ENCODE measurements around the gene TOM1L1. TPM values are rescaled to one million over a fixed set of nuclear protein-coding genes. Genes with fewer than 3 reads are reported as not detected.

Gene TOM1L1
- total and polyA plus RNA-seq, 11 donors = 6.1 to 19.7 (median 9.8) TPM

DNA sequence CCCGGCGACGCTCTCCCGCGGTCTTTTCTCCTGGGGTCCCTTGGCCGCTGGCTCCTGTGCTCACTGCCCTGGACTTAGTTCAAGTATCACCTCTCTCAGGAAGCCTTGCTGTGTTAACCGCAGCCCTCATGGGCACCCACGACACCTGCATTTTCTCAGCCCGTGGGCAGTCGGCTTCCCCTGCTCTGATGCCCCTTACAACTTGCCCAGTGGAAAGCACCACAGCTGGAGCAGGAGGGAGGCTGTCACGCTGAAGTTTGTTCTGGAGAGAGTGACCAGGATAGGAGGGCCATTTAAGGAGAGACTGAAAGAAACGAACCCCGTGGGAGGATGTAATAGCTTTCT is 68.3 kb downstream of the TOM1L1 start:
- H3K36me3 ChIP-seq = peaks cover 0 to 15% (median 12%) of the 10 kb centered on the region in 9 donors
- peak overlapping the region; percentile 72 to 97 (median 89) for H3K4me3 ChIP-seq
- H3K9me3 ChIP-seq = no peaks in the 10 kb centered on the region
- WGBS, 4 donors = 0 to 1% (median 0%) methylated on average over 13 of the region's 13 CpGs
- no peaks in the 10 kb centered on the region for H3K27me3 ChIP-seq
- H3K27ac ChIP-seq = peak overlapping the region; percentile 63 to 92 (median 86)
- ATAC-seq = peak; percentile 63 to 73 (median 67)
- peaks cover 0 to 30% (median 17%) of the 10 kb centered on the region in 12 donors for H3K4me1 ChIP-seq
- DNase-seq = peak in 1 of 5 donors; percentile 31
- no peak for TF ChIP-seq POLR2A (IDR thresholded peaks at IDR 0.05)
- TF ChIP-seq, protein P1, sequence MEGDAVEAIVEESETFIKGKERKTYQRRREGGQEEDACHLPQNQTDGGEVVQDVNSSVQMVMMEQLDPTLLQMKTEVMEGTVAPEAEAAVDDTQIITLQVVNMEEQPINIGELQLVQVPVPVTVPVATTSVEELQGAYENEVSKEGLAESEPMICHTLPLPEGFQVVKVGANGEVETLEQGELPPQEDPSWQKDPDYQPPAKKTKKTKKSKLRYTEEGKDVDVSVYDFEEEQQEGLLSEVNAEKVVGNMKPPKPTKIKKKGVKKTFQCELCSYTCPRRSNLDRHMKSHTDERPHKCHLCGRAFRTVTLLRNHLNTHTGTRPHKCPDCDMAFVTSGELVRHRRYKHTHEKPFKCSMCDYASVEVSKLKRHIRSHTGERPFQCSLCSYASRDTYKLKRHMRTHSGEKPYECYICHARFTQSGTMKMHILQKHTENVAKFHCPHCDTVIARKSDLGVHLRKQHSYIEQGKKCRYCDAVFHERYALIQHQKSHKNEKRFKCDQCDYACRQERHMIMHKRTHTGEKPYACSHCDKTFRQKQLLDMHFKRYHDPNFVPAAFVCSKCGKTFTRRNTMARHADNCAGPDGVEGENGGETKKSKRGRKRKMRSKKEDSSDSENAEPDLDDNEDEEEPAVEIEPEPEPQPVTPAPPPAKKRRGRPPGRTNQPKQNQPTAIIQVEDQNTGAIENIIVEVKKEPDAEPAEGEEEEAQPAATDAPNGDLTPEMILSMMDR (IDR thresholded peaks at IDR 0.05) = no peak
- intact Hi-C loops (cut with DNase I) = loop anchor here in 3 of 10 donors (2.0 to 10.0 kb wide), 3 partner anchors 64 to 270 kb away; partner anchors contain the start of gene TOM1L1 (in 1 of the 3)

DNA sequence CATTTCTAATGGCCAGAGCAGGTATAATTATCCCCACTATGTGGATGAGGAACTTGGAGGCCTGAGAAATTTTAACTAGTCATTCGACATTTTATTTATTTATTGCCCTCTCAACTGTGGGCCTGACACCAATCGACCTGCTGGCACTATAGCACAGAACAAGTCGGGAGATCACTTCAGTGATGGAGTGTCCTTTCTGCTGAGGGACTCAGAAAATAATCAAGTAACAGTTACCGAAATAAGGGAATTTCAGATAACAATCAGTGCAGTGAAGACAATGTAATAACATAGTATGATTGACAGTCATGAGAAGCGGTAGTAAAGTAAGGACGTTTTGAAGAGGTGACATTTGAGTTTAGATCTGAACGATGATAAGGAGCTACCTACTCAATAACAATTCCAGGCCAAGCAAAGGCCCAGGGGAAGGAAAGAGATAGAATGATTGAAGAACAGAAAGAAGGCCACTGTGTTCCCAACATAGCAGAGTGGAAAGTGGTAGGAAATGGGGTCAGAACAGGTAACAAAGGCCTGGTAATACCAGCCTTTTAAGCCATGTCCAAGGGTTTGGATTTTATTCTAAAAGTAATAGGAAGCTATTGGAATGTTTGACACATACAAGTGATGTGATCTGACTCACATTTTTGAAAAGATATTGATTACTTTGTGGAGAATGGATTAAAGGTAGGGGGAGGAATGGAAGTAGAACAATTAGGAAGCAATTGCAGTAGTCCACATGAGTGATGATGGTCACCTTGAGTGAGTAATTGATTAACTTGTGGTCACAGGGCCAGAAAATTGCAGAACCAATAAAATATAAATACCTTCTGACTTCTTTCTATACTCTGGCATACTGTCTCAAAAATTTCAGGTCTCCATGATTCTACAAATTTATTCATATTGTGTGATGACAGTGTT is 69.3 kb downstream of the TOM1L1 start:
- TF ChIP-seq POLR2A (IDR thresholded peaks at IDR 0.05) = no peak
- TF ChIP-seq, protein P1 (IDR thresholded peaks at IDR 0.05) = no peak
- Histone ChIP-seq H3K27ac (peak overlapping the region in 11 of 12 donors; percentile 63 to 92 (median 86)), H3K27me3 (no peaks in the 10 kb centered on the region), H3K36me3 (peaks cover 0 to 5% (median 2%) of the 10 kb centered on the region in 9 donors), H3K9me3 (no peaks in the 10 kb centered on the region), H3K4me3 (peak overlapping the region in 11 of 12 donors; percentile 80 to 97 (median 89)), H3K4me1 (peaks cover 0 to 30% (median 17%) of the 10 kb centered on the region in 12 donors)
- WGBS, 4 donors = 60 to 69% (median 64%) methylated on average over 7 of the region's 7 CpGs
- DNase-seq (no peak), ATAC-seq (no peak)
- intact Hi-C loops (cut with DNase I) = loop anchor here in 3 of 10 donors (2.0 to 10.0 kb wide), 3 partner anchors 65 to 269 kb away; partner anchors contain the start of gene TOM1L1 (in 1 of the 3)

DNA sequence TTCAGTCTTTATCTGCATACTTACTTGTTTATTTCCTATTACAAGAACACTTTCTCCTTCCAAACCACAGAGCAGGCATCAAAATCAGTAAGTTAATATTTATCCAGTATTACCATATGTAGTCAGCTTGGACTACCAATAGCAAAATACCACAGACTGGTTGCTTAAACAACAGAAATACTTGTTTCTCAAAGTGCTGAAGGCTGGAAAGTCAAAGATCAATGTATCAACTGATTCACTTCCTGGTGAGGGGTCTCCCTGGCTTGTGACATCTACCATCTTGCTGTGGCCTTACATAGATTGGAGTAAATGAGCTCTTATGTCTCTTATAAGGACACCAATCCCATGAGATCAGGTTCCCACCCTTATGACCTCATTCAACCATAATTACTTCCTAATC is 70.5 kb downstream of the TOM1L1 start:
- no peaks in the 10 kb centered on the region for H3K27me3 ChIP-seq
- H3K9me3 ChIP-seq = no peaks in the 10 kb centered on the region
- H3K27ac ChIP-seq = no peak overlapping the region
- TF ChIP-seq, protein P1 (IDR thresholded peaks at IDR 0.05) = no peak
- TF ChIP-seq POLR2A (IDR thresholded peaks at IDR 0.05) = no peak
- peaks cover 0 to 28% (median 17%) of the 10 kb centered on the region in 12 donors for H3K4me1 ChIP-seq
- H3K4me3 ChIP-seq = no peak overlapping the region
- H3K36me3 ChIP-seq = no peaks in the 10 kb centered on the region
- DNase-seq = no peak
- no peak for ATAC-seq
- intact Hi-C loops (cut with DNase I) = no loop called here

DNA sequence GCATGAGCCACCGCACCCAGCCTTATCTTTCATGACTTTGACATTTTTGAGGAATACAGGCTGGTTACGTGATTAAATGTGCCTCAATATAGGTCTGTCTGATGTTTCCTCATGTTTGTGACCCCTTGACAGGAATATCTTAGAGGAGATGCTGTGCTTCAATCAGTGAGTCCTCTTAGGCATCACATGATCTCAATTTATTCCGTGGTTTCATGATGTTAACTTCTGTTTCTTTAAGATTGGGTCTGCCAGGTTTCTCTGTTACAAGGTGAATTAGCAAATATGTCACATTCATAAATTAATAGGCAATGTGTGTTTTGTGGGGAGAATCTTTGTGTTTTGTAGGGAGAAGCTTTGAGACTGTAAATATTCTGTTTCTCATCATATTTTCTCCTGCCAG is 71.2 kb downstream of the TOM1L1 start:
- DNase-seq (no peak), ATAC-seq (no peak)
- intact Hi-C loops (cut with DNase I) = no loop called here
- no peak for TF ChIP-seq POLR2A (IDR thresholded peaks at IDR 0.05)
- TF ChIP-seq, protein P1 (IDR thresholded peaks at IDR 0.05) = no peak
- Histone ChIP-seq H3K36me3 (no peaks in the 10 kb centered on the region), H3K4me3 (no peak overlapping the region), H3K27ac (no peak overlapping the region), H3K9me3 (no peaks in the 10 kb centered on the region), H3K27me3 (no peaks in the 10 kb centered on the region), H3K4me1 (peaks cover 0 to 24% (median 15%) of the 10 kb centered on the region in 12 donors)
- WGBS, 4 donors = 72 to 95% (median 89%) methylated on average over 3 of the region's 3 CpGs
